COLO668 (cell line): ENCODE data around the gene ZRANB1.

Experiments
- DNase-seq: peaks from one replicate; lab custom pipeline; 2025; ENCODE audit not compliant: unreplicated experiment; lab: John Stamatoyannopoulos, UW

The ZRANB1 gene

DNA sequence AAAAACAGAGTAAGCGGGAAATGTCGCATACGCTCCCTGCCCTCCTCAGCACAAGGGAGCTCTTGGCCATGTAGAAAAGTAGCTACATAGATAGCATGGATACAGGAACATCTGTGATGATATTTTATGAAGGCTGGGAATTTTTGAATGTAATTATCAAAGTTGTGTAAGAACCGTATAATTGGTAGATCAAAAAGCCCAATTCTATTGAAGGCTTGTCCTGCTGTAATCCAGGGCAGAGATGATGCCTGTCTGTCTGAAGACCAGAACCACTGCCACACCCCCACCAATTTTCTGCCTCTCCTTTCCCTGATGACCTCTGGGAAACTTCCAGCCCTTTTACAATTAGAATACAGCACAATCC lies 51.4 kb downstream of the ZRANB1 start:
- no peak for DNase-seq

DNA sequence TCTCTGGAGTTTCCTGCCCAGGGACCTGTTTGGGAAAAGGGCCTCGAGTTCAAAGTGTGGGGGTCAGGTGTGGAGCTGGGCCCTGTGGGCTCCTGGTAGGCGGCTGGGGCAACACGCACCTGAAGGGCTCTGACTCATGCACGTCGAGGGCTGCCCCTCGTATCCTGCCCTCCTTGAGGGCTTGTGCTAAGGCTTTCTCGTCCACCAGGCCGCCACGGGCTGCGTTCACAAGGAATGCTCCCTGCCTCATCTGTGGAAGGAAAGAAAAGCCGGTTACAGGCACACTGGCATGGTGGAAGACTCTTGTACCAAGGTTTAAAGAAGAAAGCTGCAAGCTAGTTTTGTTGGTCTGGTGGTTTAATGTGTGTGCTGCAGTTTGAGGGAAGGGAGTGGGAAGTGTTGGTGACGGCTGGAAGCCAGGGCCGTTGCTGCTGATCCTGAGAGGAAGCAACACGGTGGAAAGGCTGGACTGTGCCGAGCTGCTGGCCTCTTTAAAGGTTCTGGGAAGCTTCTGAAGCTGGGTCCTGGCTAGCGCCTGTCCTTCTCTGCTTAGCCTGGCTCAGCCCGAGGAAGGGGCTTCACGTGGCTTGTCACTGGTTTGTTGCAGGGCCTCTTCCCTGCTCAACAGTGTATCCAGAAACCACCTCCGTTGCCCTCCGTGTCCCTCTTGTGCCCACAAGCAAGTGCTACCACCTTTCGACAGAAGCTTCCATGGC lies 52.0 kb downstream of the ZRANB1 start:
- no peak for DNase-seq

DNA sequence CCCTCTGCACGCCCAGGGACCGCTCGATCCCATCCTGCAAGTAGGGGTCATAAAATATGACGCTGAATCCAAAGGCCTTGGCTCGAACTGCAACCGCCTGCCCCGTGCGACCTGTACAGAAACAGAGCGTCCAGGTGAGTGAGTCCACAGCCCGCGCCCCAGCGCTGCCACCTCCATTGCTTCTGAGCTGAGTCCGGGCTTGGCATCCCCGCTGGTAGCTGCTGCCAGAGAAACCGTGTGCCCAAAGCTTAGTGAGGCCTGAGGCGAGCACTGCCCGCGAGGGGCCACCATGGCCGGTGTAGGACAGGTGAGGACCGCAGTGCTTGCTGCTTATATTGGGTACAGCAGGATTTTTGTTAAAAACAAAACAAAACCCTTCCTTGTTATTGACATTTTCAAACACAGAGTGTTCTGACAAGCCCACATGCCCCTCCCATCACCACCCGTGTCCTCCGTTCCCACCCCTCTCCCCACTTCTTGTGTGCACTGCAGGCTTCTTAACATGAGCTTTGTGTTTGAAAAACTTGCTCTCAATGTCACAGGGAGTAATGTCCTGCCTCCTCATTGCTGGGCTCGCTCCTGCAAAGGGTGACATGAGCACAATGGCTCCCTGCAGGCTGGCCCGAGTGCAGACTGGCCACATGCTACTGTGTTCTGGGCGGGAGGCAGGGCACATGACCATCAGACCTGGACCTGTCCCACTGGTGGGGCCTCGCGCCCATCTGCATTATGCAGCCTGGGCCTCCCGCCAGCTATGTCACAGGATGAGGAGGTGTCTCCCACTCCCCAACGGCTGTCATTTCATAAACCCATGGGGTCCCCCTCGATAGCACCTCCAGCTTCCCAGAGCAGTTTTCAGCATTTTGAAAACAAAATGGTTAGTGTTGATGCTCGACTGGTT lies 52.9 kb downstream of the ZRANB1 start:
- no peak for DNase-seq

DNA sequence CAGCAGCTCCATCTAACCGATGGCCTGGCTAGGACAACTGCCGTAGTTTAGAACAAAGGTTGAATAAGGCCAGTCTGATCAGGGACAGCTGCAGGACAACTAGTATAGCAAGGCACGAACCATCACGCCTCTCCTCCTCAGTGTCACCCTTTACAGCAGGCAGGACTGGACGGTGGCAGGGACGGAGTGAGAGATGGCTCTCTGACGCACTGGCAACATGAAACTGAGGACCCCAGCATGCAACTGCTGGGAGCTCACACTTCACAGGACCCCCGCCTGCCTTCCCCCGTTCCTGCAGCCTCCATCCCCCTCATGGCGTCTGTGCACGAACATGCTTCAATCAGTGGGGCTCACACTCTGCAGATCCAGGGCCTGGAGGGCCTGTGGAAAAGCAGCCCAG lies 53.7 kb downstream of the ZRANB1 start:
- no peak for DNase-seq

DNA sequence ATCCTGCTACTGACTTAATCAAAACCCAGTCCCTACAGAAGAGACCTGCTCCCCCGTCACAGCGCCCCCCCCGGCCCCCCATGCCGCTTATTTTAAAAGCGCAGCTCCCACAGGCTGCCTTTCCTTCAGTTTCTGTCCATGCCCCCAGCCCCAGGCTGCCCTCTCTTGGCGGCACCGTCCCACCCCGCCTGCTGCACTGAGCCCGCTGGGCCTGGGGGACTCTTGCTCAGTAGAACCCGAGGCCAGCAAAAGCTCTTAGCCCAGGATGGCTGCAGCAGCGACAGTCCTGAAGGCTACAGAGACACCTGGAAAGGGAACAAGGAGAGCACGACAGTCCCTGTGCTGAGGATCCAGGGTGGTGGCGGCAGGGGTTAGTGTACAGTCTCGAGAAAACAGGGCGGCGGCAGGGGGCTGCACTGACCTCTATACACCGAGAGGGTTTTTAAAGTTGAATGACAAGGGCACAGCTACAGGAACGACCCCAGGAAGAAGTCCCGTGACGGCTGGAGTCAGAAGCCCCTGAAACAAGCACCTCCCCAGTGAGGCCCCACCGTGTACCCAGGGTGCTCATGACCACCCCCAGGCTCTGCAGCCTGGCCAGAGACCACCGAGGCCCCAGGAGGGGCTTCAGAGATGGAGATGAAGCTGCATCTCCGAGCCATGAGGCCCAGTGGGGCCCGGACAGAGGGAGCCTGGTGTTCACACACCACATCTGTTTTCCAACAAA lies 54.4 kb downstream of the ZRANB1 start:
- DNase-seq: no peak

DNA sequence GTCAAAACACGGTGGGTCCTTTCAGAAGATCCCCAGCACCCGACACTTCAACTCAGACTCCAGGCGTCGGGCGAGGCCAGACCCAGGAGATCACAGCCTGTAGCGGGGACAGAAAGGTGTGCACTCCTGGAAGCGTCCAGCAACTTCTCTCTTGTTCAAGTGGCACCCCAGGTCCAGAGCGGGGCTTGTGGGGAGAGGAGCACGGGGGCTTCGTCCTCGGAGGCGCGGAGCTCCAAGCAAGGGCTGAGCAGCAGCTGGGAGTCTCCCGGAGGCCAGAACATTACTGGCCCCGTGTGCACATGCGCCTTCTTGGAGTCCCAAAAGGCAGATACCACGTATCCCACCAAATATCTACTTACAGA lies 54.9 kb downstream of the ZRANB1 start:
- no peak for DNase-seq

DNA sequence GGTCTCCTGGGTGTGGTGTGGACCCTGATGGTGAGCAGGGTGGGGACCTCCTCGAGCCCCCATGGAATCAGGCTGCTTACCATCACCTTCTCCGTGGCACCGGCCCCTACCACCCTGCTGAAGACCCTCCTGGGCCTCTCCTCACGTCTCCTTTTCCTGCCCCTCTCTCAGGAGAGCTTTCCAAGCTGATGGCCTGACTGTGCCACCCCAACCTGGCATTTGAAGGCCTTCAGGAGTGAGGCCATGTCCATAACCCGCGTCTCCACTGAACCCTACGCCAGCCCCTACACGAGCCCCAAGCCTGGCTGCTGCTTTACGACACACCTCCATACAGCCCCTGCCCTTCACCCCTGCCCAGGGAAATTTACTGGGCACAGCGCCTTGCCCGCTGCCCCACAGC lies 55.4 kb downstream of the ZRANB1 start:
- no peak for DNase-seq

DNA sequence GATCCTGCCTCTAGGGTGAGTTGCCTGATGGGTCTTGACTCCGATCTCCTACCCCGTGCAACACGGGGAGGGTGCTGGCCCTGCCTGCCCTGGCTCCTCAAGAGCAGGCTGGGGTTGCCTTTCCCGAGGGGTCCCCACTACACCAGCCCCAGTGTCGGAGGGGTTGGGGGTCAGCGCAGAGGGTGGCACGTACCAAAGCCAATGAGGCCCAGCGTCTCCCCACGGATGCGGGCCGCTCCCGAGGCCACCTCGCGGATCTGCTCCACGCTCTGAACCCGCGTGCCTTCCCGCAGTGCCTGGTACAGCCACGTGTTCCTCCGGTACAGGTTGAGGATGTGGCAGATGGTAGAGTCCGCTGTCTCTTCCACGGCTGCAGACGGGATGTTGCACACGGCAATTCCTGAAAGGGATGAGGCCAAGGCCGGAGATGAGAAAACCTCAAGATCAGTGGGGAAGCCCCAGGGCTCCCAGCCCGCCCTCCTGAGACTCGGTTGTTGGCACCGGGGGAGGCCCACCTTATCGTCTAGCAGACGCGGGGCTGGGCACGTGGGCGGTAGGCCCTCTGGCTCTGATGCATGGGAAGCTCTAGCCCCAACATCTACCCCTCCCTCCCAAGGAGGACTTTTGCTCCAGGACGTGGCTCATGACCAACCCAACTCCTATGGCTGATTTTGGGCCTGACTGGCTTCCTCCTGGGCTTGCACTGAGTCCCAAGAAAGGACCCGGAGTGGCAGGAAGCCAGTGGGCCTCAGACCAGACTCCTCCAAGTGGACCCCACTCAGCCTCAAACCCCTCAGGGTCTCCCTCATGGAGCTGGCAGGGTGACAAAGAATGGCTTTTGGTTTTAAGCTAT lies 56.1 kb downstream of the ZRANB1 start:
- DNase-seq: no peak

DNA sequence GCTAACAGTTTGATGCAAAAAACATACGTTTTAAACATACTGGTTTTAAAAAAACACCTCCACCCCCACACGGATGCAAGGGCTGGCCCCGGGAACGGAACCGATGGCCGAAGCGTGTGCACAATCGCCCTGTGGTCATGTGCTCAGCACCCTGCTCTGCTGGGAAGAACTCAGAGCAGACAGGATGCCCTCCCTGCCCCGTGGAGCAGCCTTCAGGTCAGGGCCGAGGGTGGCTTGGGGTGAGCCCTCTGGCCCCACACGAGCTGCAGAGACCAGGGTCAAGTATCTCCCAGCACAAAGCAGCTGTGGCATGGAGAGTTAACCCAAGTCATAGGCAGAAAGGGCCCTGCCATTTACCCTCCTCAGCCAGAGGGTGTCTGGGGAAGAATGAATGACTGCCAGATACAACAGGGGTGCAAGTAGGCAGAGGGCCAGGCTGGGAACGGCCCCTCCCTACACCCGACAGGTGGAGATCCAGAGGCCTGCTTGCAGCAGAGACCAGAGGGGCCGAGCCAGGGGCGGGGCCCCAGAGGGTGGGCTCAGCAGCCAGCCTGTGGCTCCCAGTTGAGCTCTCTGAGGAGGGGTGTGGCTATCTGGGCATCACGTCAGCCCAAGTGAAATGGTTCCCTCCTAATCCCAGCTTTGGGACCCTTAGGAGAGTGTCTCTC lies 56.8 kb downstream of the ZRANB1 start:
- DNase-seq: no peak

DNA sequence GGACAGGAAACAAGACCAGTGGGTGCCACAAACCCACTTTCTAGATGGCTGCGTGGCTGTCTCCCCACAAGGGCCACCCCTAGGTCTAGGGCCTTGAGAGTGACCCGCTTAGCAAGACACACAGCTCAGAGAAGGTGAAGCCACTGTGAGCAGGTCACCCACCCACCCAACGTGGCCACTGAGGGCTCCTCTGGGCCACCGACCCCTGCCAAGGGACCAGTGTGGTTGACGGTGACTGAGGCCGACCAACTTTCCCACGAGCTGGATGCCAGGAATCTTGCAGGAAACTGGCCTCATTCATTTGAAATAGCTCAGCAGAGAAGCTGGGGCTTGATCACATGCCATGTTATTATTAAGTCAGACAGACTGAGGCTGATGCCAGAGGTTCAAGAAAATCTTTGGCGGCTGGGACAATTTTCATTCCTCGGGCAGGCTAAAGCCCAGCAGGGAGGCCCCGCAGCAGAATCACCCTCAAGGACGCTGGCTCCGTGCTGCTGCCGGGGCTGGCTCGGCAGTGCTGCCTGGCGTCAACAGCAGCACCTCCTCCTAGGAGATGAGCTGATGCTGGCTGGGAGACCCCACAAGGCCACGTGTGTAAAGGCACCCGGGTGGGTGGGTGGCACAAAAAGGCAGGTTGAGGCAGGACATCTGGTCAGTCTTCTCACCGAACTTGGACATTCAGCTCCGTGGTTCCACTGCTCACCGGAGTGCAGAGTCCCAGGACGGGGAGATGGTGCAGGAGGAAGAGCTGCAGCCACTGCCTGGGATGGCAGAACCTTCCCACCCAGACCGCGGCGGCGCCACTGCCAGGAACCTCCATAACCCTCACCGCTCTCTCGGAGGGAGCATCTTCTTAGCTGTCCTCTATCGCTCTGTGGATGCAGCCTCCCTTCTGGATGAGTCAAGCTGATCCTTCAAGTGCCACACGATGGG lies 57.8 kb downstream of the ZRANB1 start:
- no peak for DNase-seq

DNA sequence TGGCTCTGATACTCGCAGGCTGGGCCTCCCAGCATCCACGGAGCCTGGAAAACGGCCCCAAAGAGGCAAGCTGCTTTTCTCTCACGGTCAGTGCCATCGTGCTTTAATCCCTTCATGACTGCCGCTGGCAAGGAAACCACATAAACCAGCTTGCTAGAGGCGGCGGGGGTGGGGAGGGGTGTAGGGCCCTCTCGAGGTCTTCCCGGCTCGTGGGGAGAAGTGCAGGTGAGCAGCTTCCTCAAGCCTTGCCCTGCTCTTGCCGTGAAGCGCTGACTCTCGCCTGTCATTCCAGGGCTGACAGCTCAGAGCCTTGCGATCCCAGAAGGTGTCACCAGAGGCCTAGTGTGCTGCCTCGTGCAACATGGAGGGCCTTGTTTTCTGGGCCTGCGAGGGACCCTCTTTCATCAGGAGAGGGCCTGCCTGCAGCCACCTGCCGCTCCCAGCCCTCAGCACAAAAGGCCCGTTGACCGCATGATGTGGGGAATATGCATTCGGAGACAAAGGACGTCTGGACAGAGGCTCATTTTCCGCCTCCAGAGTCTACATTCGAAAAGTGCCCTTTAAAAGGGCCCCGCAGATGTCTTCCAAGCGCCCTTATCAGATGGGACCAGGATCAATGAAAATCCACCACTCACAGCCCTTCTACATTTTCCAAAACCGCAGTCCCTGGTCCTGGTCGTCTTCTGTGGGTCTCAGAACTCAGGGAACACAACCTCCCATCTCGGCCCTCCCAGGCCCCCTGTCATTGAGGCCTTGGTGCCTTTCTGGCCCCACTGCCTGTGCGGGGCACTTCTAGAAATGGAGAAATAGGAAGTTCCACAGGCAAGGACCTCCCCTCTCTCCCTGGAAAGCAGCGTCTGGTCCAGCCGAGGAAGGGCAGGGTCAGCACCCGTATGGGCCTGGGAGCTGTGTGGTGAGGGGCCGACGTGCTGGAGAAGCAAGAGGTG lies 58.7 kb downstream of the ZRANB1 start:
- peak; percentile 2 for DNase-seq

DNA sequence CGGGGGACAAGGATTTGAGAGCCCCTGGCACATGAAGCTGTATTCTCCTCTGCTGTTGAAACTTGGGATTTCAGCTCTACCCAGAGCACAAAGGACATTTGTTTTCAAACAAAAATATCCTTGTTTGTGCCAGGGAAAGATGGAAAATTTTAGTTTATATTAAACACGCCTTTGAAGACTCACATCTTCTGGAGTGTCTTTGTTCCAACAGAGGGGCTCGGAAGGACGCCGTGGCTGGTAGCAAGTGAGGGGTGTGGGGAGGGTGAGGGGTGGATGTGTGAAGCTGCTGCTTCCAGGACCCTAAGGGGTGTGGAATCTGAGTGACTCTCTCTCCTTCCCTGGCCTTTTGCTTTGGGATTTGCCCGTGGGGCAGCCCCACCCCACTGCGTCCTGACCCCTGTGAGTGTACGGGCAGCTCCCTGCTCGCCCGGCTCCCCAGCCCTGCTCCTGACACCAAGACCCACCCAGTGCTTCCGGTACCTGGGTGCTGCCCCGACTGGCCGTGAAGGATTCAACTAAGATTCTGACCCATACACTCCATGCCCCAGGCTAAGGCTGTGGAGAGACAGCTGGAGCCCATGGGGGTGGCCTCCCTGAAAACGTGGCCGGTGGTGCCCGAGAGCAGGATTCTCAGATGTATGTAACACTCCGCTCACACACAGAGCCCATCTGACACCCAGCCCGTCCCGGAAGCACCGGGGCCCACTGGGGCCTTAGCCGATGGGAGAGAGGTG lies 59.6 kb downstream of the ZRANB1 start:
- DNase-seq: no peak

DNA sequence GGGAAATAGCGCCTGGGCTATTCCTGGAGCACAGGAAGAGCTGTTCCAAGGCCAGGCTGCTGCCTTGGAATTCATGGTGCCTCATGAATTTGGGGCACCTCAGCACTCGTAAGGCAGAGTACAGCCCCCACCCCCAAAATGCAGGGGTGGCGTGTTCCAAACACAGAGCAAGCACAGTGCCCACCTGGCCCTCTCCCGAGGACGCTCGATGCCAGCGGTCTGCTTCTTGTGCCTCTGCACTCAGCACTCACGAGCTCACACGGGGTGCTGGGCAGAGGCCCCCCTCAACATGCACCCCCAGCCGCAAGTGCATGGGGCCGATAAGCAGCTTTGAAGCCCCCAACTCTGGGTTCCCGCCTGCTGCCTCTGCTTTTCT lies 60.1 kb downstream of the ZRANB1 start:
- DNase-seq: no peak

DNA sequence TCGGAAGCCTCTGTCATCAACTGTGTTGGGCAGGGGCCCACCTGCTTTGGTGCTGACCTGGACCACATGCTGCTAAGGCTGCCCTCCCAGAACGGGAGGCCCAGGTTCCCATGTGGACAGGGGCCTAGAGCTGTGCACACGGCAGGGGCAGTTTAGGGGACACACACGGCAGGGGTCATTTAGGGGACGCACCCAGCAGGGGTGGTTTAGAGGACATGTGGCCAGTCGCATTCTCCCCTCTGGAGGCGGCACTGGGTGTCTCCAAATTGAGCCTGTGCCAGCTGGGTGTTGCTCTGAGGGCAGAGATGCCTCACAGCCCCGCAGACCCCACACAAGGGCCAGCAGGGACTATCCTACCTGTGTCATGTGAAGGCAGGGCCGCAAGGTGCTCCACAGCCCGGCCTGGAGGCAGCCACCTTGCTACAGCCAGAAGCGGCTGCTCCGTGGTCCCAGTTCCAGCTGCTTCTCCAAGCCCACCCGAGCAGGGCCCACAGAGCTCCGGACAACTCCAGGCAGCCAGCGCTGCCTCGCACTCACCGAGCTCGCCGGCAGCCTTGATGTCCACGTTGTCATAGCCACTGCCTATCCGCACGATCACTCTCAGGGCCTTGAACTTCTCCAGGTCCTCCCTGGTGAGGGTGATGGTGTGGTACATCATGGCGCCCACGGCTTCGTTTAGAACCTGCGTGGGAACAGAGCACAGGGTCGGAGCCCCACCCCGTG lies 60.7 kb downstream of the ZRANB1 start:
- no peak for DNase-seq

DNA sequence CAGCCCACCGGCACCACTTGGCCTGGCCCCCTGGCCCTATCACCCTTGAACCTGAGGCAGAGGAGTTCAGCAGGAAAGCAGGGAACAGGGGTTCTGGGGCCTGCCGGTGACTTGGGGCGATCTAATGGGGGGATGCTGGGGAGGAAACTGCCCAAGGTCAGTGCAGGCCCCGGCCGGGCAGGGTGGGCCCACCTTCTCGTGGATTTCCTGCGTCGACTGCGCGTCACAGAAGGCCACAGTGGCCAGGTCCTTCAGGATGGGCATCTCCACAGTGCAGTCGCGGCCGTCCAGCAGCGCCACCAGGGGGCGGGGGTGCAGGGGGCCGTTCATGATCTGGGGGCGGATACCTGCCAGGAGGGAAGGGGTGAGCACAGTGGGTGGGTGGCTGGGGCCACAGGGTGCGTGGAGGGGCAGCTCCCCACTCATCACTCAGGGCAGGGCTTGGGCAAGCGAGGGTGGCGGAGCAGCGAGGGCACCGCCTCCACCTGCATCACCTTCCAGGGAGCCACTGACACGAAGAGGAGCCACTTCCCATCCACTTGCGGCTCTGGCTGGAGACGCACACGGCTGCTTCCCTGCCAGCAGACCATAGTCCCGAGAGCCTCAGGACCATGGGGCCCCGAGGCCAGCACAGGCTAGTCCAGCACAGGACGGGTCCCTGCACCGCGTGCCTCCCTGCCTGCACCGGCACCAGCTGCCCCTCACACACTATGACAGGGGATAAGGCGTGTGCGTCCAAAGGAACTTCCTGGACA lies 61.4 kb downstream of the ZRANB1 start:
- no peak for DNase-seq

DNA sequence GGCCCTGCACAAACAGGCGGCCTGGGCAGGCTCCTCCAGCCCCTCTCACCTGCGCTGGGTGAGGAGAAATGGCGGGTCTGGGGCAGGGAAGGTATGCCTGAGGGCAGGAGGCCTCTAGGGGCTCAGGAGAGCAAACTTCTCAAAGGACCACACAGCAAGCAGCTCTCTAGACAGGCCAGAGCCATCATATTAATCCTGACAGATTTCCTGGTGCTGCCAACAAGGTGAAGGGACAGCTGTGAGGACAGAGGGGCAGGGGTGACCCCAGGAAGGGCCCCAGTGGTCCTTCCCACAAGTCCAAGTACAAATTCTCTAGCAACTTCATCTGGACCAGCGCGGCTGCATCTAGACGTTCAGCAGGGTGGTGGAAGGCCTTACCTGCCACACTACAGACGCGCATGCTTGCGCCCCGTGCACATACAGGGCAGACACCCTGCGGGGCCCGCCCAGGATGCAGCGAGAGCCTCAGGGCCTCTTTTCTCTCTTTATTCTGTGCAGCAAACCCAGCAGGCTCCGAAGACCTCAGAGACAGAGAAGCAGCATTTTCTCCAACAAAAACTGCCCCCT lies 62.1 kb downstream of the ZRANB1 start:
- no peak for DNase-seq
